Measurements from ENCODE around the gene EXOC6B.
A peak's percentile ranks its signal among the peaks of the same experiment; 100 is the strongest.

EXOC6B gene

DNA sequence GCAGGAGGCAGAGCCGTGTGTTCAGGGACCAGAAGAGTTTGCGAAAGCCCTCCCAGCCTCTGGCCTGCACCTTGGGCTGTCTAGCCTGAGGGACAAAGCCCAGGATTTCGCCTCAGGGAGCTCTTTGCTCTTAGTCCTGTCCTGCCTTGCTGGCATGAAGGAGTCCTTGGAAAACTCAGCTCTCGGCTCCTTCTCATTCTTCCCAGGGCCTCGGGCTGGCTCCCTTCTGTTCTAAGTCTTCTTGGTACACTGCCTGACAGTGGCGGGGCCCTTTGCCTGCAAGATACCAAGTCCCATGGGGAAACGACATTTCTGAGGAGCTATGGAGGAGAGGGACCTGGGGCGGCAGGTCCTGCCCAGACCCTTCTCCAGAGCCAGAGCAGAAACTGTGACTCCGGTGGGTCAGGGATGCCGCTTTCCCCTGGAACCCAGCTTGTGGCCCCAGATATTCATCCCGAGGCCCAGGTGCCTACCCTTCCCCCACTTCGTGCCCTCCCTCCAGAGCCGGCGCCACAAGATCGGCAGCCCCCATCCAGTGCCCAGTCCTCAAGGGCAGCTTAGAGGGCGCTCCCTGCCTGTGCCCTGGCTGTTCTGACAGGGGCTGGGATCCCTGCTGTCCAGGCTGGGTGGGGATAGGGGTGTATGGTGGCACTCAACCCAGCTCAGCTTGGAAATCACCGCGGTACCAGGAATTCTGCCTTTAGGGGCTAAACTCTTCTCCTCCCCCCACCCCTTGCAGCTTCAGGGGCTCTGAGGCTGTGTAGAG, 672.6 kb downstream of the EXOC6B start:
- DNase-seq, result no peak

- no peak for DNase-seq
These were observed 674.9 kb downstream of the EXOC6B start for GRCh38 chr2:72150861-72151356.

- peak; percentile 60 for DNase-seq
These were observed 675.5 kb downstream of the EXOC6B start for GRCh38 chr2:72150157-72150860.

DNA sequence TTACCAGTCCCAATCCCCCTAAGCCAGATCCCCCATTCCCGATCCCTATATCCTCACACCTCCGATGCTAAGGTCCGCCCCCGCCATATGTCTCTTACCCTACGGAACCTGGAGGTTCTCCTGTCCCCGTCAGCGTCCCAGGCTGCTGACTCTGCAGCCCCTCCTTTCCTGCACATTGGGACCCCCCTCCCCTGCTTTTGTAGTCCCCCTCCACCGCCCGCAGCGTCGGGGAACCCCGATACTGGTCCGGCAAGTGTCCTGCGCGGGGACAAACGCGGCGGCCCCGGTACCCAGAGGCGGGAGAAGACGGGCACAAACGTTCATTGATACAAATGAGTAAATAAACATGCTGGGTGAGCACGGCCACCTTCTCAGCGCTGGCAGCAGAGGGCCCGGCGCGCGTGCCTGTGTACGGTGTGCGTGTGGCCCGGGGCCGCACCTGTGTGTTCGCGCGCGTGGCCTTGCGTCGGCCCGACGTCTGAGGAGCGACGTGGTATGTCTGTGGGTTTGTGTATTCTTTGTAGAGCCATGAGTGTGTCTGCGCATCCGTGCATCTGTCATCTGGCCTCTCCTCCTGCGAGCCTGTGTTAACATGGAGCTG, 676.2 kb downstream of the EXOC6B start:
- no peak for DNase-seq

DNA sequence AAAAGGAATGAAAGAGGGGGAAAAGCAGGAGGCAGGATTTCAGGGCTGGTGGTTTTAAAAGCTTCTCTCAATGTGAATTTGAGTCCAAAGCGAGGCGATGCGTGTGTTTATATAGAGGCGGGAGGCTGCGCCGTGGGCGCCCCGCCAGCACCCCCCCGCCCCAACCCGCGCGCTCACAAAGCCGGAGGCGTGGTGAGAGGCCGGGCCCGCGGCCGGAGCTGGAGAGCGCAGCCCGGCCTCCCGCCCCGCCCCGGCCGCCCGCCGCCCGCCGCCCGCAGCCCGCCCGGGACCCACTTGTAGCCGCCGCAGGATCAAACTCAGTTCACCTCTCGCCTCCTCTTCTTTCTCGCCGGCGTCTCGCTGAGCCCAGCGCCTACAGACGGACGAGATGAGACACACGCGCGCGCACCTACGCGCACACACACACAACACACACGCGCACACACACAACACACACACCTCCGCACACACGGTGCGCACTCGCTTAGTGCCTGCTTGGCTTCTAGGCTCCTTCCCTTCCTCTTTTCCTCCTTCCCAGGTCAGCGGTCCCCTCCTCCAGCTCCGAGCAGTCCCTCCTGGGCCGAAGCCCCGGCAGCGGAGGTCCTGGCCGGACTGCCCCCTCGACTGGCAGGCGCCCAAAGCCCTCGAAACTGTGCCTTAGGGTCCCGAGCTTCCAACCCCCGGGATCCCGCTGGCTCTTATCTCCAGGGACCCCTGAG, 676.8 kb downstream of the EXOC6B start:
- DNase-seq, result no peak

GRCh38 chr2:72148003-72148836, 677.6 kb downstream of the EXOC6B start:
- no peak for DNase-seq

GRCh38 chr2:72147303-72147971, 678.4 kb downstream of the EXOC6B start, which contains the start of gene CYP26B1:
Gene CYP26B1 (minus strand): TSS chr2:72147862. CDS start chr2:72147834, 28 bp downstream.
- DNase-seq, result no peak

DNA sequence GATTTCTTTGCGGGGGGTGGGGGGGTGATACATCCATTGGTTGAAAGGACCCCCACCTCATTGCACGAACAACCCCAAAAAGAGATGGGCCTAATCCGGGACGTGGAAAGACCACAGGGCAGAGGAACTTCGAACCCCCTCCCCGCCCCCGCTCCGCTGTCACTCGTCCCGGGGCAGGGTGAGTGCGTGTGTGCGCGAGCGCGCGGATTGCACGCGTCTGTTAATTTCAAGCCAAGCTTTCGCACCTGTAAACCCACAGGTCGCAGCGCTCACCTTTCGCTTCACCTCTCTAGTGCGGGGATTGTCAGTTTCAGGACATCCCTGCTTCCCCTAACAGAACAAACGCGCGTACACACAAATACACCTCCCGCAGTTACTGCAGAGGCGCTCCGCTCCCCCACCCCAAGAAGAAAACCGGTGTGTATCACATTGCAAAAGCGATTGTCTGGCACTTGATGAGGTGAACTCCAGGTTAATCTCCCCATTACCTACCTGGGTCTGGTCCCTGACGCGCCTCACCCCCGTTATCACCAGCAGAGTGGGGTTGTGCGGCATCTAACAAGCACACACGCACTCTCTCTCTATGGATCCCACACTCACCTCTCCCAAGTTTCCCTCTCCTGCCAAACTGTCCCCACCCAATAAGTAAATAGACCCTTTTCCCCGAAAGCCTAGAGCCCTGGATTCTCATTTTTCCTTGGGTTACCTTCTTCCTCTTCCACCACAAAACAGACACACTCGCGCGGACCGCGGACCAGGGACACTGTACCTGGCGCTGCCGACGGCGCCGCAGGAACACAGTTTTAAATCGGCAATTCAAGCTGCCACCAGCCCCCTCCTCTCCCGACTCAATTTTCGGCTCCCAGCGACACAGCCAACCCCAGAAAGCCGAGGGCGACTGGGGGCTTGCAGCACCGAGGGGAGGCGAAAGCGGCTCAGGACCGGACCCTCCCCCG, 679.2 kb downstream of the EXOC6B start:
- no peak for DNase-seq

GRCh38 chr2:72145658-72146329, 680.0 kb downstream of the EXOC6B start:
- no peak for DNase-seq

GRCh38 chr2:72145289-72145657, 680.6 kb downstream of the EXOC6B start:
- no peak for DNase-seq

- no peak for DNase-seq
These were observed 681.1 kb downstream of the EXOC6B start for GRCh38 chr2:72144632-72145288.

- no peak for DNase-seq
These were observed 681.6 kb downstream of the EXOC6B start for GRCh38 chr2:72144274-72144631.

GRCh38 chr2:72143441-72144273, 682.2 kb downstream of the EXOC6B start:
- DNase-seq, result no peak

GRCh38 chr2:72142570-72143440, 683.0 kb downstream of the EXOC6B start:
- DNase-seq, result no peak

DNA sequence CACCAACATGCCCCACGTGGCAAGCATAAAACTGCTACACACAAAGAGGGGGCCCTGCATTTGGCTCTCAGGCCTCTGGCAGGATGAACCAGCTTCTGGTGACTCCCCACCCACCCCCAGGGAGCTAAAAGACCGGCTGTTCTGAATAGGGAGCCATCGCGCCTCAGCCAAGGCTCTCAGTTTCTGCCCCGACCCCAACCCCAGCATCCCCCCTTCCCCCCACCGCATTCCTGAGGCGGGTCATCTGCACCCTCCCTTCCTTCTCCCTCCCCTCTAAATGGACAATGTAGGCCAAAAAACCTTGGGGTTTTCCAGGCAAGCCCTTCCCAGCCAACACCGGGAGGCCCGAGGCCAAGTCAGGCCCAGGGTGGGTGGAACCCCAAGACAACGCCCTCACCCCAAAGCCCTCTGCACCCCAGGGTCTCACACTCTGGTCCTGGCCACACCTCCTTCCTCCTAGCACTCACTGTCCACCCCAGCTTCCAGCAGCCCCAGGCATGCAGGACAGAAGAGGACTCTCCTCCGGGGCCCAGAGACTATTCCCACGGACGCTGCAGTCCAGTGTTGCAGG, 683.9 kb downstream of the EXOC6B start:
- no peak for DNase-seq

DNA sequence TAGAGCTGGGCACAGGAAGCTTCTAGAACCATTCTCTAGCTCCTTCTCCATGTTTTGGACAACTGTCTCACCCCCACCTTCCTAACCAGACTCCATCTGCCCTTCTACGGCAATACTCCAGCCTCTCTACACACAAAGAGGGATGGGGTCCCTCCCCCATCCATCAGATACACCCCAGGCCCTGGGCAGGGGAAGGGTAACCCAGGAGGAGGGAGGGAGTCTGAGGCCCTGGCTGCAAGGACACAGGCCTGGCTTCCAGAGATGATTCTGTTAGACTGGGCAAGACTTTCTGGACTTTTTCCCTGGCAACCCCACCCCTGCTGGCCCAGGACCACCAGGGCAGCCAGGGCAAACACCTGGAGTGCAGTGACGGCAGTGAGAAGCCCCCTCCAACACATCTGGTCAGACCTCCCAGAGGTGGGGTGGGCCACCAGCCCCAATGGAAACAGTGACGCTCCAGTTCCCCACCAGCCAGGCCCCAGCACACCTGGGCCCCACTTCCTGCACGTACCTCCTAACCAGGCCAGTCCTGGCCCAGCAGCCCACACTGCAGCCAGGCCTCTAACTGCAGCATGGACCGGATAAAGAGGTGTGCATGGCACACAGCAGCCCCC, 684.7 kb downstream of the EXOC6B start:
- no peak for DNase-seq

GRCh38 chr2:72140621-72140960, 685.2 kb downstream of the EXOC6B start:
- DNase-seq, result no peak

All from NCI-H1417 treated with DMSO at 0.1 percent for 48 hours (cell line).